NCI-H460 (cell line): ENCODE results near the gene C9orf153. TPM values are rescaled to one million over a fixed set of nuclear protein-coding genes. Genes with fewer than 3 reads are reported as not detected.

Experiments used
- small RNA-seq, 2 experiments: library from RNA; depleted of rRNA; stranded (forward); fragments of <200 nt; gene quantifications; one replicate each; pipeline ENCODE3, GENCODE V24; 2014
- total RNA-seq: library from RNA; depleted of rRNA; stranded (reverse); fragments of >200 nt; shearing (Covaris generic); gene quantifications from 2 replicates; pipeline ENCODE4 v1.2.3, GENCODE V29; 2014; rRNA removed

The C9orf153 gene
- total RNA-seq, 1 experiment from 2014 or later = 0.40 TPM

Small RNA genes lying within 50 kb of the gene (small RNA-seq; reads per million reads assigned to genes)
- gene AL137849.1 (0 reads per million in 2 experiments), gene RN7SKP264 (0 to 0.23 reads per million in 2 experiments)

Other genes starting within 250 kb of the C9orf153 start
- 91.4 and 111 TPM in 2 replicates for gene GOLM1, start 160.1 kb downstream of the C9orf153 start, total RNA-seq
- 79.1 and 83.8 TPM in 2 replicates for gene ISCA1, start 22.9 kb upstream of the C9orf153 start, total RNA-seq
- gene TUT7, start 94.8 kb upstream of the C9orf153 start, total RNA-seq = 14.4 and 22.6 TPM in 2 replicates